Endothelial cell of umbilical vein (primary cell): ENCODE results near the gene CFAP46.

Source experiments
- EZH2 ChIP-seq: IDR thresholded peaks from 2 replicates; pipeline ENCODE4 v1.6.1; 2012; ENCODE audit warnings: borderline replicate concordance, low read depth, mild to moderate bottlenecking, moderate library complexity, low read length, inconsistent platforms; ENCODE audit not compliant: severe bottlenecking
- POLR2A ChIP-seq: IDR thresholded peaks from 2 replicates; pipeline ENCODE4 v1.6.1; 2012; ENCODE audit warnings: low read depth, mild to moderate bottlenecking, control low read depth, low read length
- TF ChIP-seq, protein P1 (sequence below), 2 donors: IDR thresholded peaks; 1 replicate in 1 of 2; 2 replicates in 1 of 2; pipeline ENCODE4 v1.5.1; 2011; ENCODE audit warnings: low read length in 2 of 2, mild to moderate bottlenecking in 2 of 2, moderate library complexity in 2 of 2, control low read depth in 1 of 2, inconsistent platforms in 1 of 2, low read depth in 1 of 2; ENCODE audit not compliant: insufficient read depth in 1 of 2; ENCODE audit errors: extremely low read depth in 1 of 2

DNA sequence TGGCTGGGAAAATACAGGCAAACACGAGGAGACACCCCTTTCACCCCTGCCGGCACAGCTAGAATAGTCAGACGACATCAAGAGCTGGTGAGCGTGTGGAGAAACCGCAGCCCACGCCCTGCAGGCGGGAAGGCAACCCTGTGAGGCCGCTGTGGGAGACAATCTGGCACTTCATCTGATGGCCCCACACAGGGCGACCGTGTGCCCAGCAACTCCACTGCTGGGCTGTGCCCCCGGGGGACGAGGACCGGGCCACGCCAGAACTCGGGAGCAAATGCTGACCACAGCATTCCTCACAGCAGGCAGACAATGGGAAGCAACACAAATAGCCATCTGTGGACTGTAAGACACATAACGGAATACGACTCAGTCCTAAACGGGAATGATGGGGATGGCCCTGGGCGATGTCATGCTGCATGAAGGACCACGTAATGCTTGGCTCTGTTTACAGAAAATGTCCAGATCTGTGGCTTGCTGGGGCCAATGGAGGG, 58.9 kb downstream of the CFAP46 start:
- TF ChIP-seq EZH2 (no peak), POLR2A (no peak)
- TF ChIP-seq, protein P1, sequence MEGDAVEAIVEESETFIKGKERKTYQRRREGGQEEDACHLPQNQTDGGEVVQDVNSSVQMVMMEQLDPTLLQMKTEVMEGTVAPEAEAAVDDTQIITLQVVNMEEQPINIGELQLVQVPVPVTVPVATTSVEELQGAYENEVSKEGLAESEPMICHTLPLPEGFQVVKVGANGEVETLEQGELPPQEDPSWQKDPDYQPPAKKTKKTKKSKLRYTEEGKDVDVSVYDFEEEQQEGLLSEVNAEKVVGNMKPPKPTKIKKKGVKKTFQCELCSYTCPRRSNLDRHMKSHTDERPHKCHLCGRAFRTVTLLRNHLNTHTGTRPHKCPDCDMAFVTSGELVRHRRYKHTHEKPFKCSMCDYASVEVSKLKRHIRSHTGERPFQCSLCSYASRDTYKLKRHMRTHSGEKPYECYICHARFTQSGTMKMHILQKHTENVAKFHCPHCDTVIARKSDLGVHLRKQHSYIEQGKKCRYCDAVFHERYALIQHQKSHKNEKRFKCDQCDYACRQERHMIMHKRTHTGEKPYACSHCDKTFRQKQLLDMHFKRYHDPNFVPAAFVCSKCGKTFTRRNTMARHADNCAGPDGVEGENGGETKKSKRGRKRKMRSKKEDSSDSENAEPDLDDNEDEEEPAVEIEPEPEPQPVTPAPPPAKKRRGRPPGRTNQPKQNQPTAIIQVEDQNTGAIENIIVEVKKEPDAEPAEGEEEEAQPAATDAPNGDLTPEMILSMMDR (IDR thresholded peaks at IDR 0.05; ENCODE audit: extremely low read depth in 1 of 2, insufficient read depth in 1 of 2, low read depth in 1 of 2, low read length in 2 of 2) = no peak
